ENCODE measurements around the gene KIAA0930.

DNA sequence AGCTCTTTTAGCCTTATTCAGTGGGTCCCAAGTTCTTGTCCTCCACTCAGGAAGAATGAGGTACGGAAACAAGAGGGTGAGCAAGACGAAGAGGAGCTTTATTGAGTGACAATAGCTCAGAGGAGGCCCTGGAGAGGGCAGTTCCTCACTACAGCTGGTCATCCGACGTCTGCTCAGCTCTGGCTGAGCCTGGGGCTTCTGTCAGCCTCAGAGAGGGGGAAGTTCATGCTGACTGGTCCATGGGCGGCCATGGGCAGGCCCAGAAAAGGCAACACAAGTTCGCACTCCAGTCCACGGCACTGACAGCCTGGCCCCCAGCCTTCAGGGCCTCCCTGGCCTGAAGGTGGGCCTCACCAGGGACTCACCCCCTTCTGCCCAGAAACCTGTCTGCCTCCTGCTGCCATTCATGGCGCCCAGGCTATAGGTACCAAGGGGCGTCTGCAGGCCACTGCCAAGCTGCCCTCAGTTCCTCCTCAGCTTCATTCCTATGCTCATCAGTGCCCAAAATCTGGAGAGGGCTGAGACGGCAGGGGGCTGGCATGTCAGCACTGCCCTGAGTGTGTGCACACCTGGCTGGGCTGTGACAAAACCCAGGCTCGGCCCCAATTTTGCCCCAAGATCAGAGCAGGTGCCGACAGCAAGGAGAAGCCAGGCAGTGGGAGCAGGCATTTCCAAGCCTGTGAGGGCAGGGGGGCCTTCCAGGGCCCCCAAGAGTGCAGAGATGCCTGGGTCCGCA is 21.7 kb upstream of the KIAA0930 start:
- TF ChIP-seq, protein P1, sequence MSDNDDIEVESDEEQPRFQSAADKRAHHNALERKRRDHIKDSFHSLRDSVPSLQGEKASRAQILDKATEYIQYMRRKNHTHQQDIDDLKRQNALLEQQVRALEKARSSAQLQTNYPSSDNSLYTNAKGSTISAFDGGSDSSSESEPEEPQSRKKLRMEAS (IDR thresholded peaks at IDR 0.05), result no peak
- TF ChIP-seq YY1 (IDR thresholded peaks at IDR 0.05; ENCODE audit: low read depth) (no peak), EP300 (IDR thresholded peaks at IDR 0.05; ENCODE audit: borderline replicate concordance) (no peak)
